ENCODE data around the gene OR8H3. TPM values are rescaled to one million over a fixed set of nuclear protein-coding genes. Genes with fewer than 3 reads are reported as not detected.

OR8H3 gene
- total RNA-seq, 1 experiment from 2014 or later, result not detected

DNA sequence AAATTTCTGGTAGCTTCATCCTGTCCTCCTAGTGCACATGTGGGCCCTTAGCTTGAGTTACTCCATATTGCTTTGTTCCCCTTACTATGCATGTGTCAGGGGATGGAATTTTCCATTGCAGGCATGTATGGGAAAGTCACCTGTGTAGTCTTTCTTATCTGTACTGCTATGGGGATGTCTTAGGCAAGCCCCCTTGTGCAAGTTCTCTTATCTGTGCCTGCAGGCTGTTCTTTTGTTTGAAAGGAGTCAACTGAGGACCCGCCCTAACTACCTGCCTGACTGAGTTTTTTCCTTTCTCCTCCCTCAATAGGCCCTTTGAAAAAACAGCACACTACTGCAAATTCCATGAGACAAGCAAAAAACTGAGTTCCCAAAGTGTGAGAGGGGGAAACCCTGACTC is 29.2 kb downstream of the OR8H3 start:
- intact Hi-C loops (cut with micrococcal nuclease), result no loop called here
- Histone ChIP-seq H3K4me1 (ENCODE audit: control insufficient read depth in 1 of 2, insufficient read depth in 2 of 2, low read length in 2 of 2) (no peaks in the 10 kb centered on the region), H3K27me3 (ENCODE audit: insufficient read depth, low read length) (no peaks in the 10 kb centered on the region), H3K79me2 (ENCODE audit: insufficient read depth, low read length) (no peaks in the 10 kb centered on the region), H3K9me2 (ENCODE audit: insufficient read depth) (no peaks in the 10 kb centered on the region), H3K4me2 (ENCODE audit: low read length) (no peak overlapping the region), H4K20me1 (ENCODE audit: insufficient read depth) (no peaks in the 10 kb centered on the region), H3K9ac (ENCODE audit: low read length) (no peak overlapping the region), H3K9me3 (ENCODE audit: control insufficient read depth in 1 of 2, insufficient read depth in 1 of 2, low read depth in 1 of 2, low read length in 2 of 2) (peaks cover 4 to 6% of the 10 kb centered on the region in 2 experiments; a peak in 2 of 4 replicates), H3K27ac (ENCODE audit: low read depth, low read length) (no peak overlapping the region), H3K36me3 (ENCODE audit: control insufficient read depth in 1 of 2, insufficient read depth in 2 of 2, low read length in 2 of 2) (no peaks in the 10 kb centered on the region), H3K4me3 (replicated peaks in 1 of 2; ENCODE audit: low read depth in 1 of 2, low read length in 2 of 2) (no peak overlapping the region), H2AFZ (ENCODE audit: low read depth, low read length, poor library complexity, severe bottlenecking) (no peak overlapping the region)
- no peak for DNase-seq (ENCODE audit: low read depth, low spot score)
- ATAC-seq, result no peak
- ChIA-PET RAD21 (ENCODE audit: low non-redundant PET in 1 of 2, low total read pairs in 2 of 2, uncharacterized antibody in 2 of 2, unreplicated experiment in 2 of 2) (no interaction called here), POLR2A (no interaction called here), CTCF (no interaction called here)
- TF ChIP-seq, protein P1, sequence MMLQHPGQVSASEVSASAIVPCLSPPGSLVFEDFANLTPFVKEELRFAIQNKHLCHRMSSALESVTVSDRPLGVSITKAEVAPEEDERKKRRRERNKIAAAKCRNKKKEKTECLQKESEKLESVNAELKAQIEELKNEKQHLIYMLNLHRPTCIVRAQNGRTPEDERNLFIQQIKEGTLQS (IDR thresholded peaks at IDR 0.05), result no peak
- TF ChIP-seq RAD21 (IDR thresholded peaks at IDR 0.05; ENCODE audit: low read depth) (no peak), POLR2AphosphoS5 (IDR thresholded peaks at IDR 0.05; ENCODE audit: low read depth, low read length) (no peak), CBX3 (IDR thresholded peaks at IDR 0.05; ENCODE audit: low read depth) (no peak), EGR1 (IDR thresholded peaks at IDR 0.05; ENCODE audit: low read depth) (no peak), ELF1 (IDR thresholded peaks at IDR 0.05; ENCODE audit: borderline replicate concordance, low read depth) (no peak), FOSL1 (IDR thresholded peaks at IDR 0.05; ENCODE audit: low read depth) (no peak)
- BruUV-seq (replicated peaks), result no TSS peak

DNA sequence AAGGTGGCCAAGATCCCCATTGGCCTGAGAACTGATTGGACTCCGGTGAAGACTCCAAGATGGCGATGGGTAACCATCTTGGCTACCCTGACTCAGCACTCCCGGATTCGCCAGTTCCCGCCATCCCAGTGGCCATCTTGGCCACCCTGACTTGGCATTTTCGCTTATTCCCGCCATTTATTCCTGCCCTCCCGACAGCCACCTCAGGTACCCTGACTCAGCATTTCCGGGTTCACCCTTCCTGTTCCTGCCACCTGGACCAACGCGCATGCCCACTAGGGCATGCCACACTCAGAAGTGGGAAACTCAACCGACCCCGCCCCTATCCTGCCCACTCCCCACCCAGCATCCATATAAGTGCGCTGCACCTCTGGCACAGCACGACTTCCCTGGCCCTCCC is 30.2 kb downstream of the OR8H3 start:
- Histone ChIP-seq H3K4me1 (ENCODE audit: control insufficient read depth in 1 of 2, insufficient read depth in 2 of 2, low read length in 2 of 2) (no peaks in the 10 kb centered on the region), H3K27ac (ENCODE audit: low read depth, low read length) (no peak overlapping the region), H3K36me3 (ENCODE audit: control insufficient read depth in 1 of 2, insufficient read depth in 2 of 2, low read length in 2 of 2) (no peaks in the 10 kb centered on the region), H3K9me2 (ENCODE audit: insufficient read depth) (no peaks in the 10 kb centered on the region), H3K27me3 (ENCODE audit: insufficient read depth, low read length) (no peaks in the 10 kb centered on the region), H2AFZ (ENCODE audit: low read depth, low read length, poor library complexity, severe bottlenecking) (no peak overlapping the region), H3K9ac (ENCODE audit: low read length) (no peak overlapping the region), H4K20me1 (ENCODE audit: insufficient read depth) (no peaks in the 10 kb centered on the region), H3K9me3 (ENCODE audit: control insufficient read depth in 1 of 2, insufficient read depth in 1 of 2, low read depth in 1 of 2, low read length in 2 of 2) (peaks cover 4 to 6% of the 10 kb centered on the region in 2 experiments; a peak in 2 of 4 replicates), H3K4me3 (replicated peaks in 1 of 2; ENCODE audit: low read depth in 1 of 2, low read length in 2 of 2) (no peak overlapping the region), H3K79me2 (ENCODE audit: insufficient read depth, low read length) (no peaks in the 10 kb centered on the region), H3K4me2 (ENCODE audit: low read length) (no peak overlapping the region)
- BruUV-seq (replicated peaks), result no TSS peak
- DNase-seq (ENCODE audit: low read depth, low spot score) (no peak), ATAC-seq (no peak)
- intact Hi-C loops (cut with micrococcal nuclease), result no loop called here
- ChIA-PET CTCF (no interaction called here), POLR2A (no interaction called here), RAD21 (ENCODE audit: low non-redundant PET in 1 of 2, low total read pairs in 2 of 2, uncharacterized antibody in 2 of 2, unreplicated experiment in 2 of 2) (no interaction called here)
- TF ChIP-seq ELF1 (IDR thresholded peaks at IDR 0.05; ENCODE audit: borderline replicate concordance, low read depth) (no peak), EZH2phosphoT487 (IDR thresholded peaks at IDR 0.05; ENCODE audit: borderline replicate concordance) (no peak), RAD21 (IDR thresholded peaks at IDR 0.05; ENCODE audit: low read depth) (no peak), TCF7L2 (IDR thresholded peaks at IDR 0.05; ENCODE audit: borderline replicate concordance, extremely low read depth, insufficient read depth, insufficient read length) (no peak), FOSL1 (IDR thresholded peaks at IDR 0.05; ENCODE audit: low read depth) (no peak), ZFX (IDR thresholded peaks at IDR 0.05) (no peak), CEBPB (IDR thresholded peaks at IDR 0.05; ENCODE audit: low read depth) (no peak), SP1 (IDR thresholded peaks at IDR 0.05; ENCODE audit: low read depth) (no peak), SRF (IDR thresholded peaks at IDR 0.05; ENCODE audit: low read depth) (no peak)
- TF ChIP-seq, protein P2, sequence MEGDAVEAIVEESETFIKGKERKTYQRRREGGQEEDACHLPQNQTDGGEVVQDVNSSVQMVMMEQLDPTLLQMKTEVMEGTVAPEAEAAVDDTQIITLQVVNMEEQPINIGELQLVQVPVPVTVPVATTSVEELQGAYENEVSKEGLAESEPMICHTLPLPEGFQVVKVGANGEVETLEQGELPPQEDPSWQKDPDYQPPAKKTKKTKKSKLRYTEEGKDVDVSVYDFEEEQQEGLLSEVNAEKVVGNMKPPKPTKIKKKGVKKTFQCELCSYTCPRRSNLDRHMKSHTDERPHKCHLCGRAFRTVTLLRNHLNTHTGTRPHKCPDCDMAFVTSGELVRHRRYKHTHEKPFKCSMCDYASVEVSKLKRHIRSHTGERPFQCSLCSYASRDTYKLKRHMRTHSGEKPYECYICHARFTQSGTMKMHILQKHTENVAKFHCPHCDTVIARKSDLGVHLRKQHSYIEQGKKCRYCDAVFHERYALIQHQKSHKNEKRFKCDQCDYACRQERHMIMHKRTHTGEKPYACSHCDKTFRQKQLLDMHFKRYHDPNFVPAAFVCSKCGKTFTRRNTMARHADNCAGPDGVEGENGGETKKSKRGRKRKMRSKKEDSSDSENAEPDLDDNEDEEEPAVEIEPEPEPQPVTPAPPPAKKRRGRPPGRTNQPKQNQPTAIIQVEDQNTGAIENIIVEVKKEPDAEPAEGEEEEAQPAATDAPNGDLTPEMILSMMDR (IDR thresholded peaks at IDR 0.05 in 2 of 3, conservative IDR thresholded peaks at IDR 0.05 in 1 of 3; ENCODE audit: borderline replicate concordance in 1 of 3, insufficient read depth in 1 of 3, low read depth in 2 of 3, low read length in 2 of 3), result no peak
- TF ChIP-seq, protein P1 (IDR thresholded peaks at IDR 0.05), result no peak
- TF ChIP-seq, protein P3, sequence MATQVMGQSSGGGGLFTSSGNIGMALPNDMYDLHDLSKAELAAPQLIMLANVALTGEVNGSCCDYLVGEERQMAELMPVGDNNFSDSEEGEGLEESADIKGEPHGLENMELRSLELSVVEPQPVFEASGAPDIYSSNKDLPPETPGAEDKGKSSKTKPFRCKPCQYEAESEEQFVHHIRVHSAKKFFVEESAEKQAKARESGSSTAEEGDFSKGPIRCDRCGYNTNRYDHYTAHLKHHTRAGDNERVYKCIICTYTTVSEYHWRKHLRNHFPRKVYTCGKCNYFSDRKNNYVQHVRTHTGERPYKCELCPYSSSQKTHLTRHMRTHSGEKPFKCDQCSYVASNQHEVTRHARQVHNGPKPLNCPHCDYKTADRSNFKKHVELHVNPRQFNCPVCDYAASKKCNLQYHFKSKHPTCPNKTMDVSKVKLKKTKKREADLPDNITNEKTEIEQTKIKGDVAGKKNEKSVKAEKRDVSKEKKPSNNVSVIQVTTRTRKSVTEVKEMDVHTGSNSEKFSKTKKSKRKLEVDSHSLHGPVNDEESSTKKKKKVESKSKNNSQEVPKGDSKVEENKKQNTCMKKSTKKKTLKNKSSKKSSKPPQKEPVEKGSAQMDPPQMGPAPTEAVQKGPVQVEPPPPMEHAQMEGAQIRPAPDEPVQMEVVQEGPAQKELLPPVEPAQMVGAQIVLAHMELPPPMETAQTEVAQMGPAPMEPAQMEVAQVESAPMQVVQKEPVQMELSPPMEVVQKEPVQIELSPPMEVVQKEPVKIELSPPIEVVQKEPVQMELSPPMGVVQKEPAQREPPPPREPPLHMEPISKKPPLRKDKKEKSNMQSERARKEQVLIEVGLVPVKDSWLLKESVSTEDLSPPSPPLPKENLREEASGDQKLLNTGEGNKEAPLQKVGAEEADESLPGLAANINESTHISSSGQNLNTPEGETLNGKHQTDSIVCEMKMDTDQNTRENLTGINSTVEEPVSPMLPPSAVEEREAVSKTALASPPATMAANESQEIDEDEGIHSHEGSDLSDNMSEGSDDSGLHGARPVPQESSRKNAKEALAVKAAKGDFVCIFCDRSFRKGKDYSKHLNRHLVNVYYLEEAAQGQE (IDR thresholded peaks at IDR 0.05; ENCODE audit: low read depth), result no peak
- TF ChIP-seq, protein P4, sequence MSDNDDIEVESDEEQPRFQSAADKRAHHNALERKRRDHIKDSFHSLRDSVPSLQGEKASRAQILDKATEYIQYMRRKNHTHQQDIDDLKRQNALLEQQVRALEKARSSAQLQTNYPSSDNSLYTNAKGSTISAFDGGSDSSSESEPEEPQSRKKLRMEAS (IDR thresholded peaks at IDR 0.05), result no peak
